Skeletal muscle satellite cell (primary cell): ENCODE data around the gene EDARADD.
"Not testable (repeated sequence)": the region's sequence is repeated elsewhere in the genome, so short reads cannot be mapped to it uniquely, and the experiment has no call there.

Experiments used
- H3K27me3 ChIP-seq: 2 replicates; pipeline ENCODE4 v1.7.0; 2013; ENCODE audit warnings: low read length; ENCODE audit not compliant: control insufficient read depth, insufficient read depth
- H3K36me3 ChIP-seq: 2 replicates; pipeline ENCODE4 v1.7.0; 2013; ENCODE audit warnings: mild to moderate bottlenecking, control low read depth, low read length; ENCODE audit not compliant: insufficient read depth
- H3K4me1 ChIP-seq: 2 replicates; pipeline ENCODE4 v1.7.0; 2013; ENCODE audit warnings: low read length; ENCODE audit not compliant: control insufficient read depth, insufficient read depth
- H3K4me2 ChIP-seq: 2 replicates; pipeline ENCODE4 v1.7.0; 2013; ENCODE audit warnings: mild to moderate bottlenecking, low read length
- H3K4me3 ChIP-seq: 2 replicates; pipeline ENCODE4 v1.7.0; 2013; ENCODE audit warnings: low read length
- H3K9ac ChIP-seq: 2 replicates; pipeline ENCODE4 v1.7.0; 2013; ENCODE audit warnings: mild to moderate bottlenecking, low read depth, low read length, moderate library complexity
- H3K9me3 ChIP-seq: replicated peaks from 2 replicates; pipeline ENCODE4 v1.7.0; 2013; ENCODE audit warnings: mild to moderate bottlenecking, control low read depth, low read length

Gene EDARADD

DNA sequence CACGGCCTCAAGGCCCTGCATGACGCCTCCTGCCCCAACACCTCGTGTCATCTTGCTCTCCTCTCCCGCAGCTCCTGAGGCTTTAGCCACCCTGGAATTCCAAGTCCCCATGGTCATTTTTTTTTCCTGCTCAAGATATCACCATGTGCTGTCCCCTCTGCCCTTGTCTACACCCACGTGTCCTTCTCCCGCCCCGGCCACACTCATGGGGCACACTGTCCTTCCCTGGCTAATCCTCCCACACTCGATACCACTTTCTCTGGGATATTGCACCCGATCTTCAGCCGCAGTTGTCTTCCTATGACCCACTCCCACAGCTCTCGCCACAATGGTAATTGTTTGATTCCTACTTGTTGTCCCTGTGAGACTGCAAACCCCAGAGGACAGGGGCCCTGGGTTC, 100.0 kb downstream of the EDARADD start:
- Histone ChIP-seq H3K4me3 (no peak overlapping the region), H3K9me3 (no peaks in the 10 kb centered on the region), H3K4me2 (no peak overlapping the region), H3K9ac (no peak overlapping the region), H3K4me1 (peaks cover 3% of the 10 kb centered on the region), H3K27me3 (peaks cover 17% of the 10 kb centered on the region), H3K36me3 (no peaks in the 10 kb centered on the region)

DNA sequence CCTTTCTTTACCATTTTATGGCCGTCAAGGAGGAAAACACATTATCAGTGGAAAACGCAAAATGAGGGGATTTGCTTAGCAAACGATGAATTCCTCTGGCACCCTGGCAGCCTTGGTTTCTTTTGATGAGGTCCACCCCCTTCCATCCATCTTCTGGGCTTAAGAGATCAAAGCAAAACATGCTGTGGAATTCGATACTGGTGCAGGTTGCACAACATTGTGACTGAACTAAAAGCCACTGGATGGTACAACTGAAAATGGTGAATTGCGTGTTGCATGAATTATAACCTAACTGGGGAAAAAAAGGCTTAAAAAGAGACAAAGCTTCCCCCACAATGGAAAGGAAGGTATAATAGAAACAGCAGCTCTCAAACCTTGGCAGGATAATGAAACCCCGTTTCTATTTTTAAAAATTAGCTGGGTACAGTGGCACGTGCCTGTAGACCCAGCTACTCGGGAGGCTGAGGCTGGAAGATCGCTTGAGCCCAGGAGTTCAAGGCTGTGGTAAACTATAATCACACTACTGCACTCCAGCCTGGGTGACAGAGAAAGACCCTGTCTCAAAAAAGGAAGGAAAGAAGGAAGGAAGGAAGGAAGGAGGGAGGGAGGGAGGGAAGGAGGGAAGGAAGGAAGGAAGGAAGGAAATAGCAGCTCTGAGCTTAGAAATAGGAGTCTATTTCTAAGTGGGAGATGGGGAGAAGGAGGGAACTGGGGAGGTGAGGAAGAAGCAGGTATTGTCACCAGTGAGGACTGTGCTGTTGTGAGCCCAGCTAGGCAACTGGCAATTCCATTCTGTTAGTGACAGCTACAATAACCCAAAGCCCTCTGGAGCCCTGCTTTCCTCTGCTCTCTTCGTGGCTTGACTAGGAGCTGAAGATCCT, 100.7 kb downstream of the EDARADD start:
- peaks cover 3% of the 10 kb centered on the region for H3K4me1 ChIP-seq
- peaks cover 17% of the 10 kb centered on the region for H3K27me3 ChIP-seq
- no peak overlapping the region for H3K4me3 ChIP-seq
- no peaks in the 10 kb centered on the region for H3K9me3 ChIP-seq
- H3K36me3 ChIP-seq = no peaks in the 10 kb centered on the region
- no peak overlapping the region for H3K4me2 ChIP-seq
- H3K9ac ChIP-seq = no peak overlapping the region

DNA sequence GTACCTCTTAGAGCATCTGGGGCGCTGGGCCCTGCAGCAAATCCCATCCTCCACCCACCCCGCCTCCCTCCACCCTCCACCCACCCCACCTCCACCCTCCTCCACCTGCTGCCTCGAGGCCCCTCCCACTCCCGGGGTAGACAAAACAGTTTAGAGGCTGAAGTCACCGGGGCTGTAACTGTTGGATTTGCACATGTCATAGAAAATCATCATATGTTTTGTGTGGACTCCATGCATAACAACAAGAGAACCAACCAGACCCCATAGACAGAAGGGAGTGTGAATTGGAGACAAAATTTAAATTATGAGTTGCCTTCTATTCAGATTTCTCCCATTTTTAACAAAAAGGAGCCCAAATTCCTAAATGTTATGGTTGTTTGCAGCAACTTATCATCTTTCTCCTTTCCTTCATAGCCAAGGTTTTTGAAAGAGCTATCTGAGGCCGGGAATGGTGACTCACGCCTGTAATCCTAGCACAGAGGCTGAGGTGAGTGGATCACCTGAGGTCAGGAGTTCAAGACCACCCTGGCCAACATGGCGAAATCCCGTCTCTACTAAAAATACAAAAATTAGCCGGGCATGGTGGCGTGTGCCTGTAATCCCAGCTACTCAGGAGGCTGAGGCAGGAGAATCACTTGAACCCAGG, 101.5 kb downstream of the EDARADD start:
- H3K9me3 ChIP-seq = no peaks in the 10 kb centered on the region
- H3K36me3 ChIP-seq = no peaks in the 10 kb centered on the region
- H3K4me2 ChIP-seq = no peak overlapping the region
- H3K27me3 ChIP-seq = peaks cover 17% of the 10 kb centered on the region
- H3K9ac ChIP-seq = no peak overlapping the region
- no peak overlapping the region for H3K4me3 ChIP-seq
- H3K4me1 ChIP-seq = peaks cover 3% of the 10 kb centered on the region

GRCh38 chr1:236497908-236498307, 103.8 kb downstream of the EDARADD start:
- H3K9ac ChIP-seq = no peak overlapping the region
- no peaks in the 10 kb centered on the region for H3K9me3 ChIP-seq
- no peaks in the 10 kb centered on the region for H3K36me3 ChIP-seq
- no peak overlapping the region for H3K4me2 ChIP-seq
- H3K27me3 ChIP-seq = peaks cover 7% of the 10 kb centered on the region
- no peak overlapping the region for H3K4me3 ChIP-seq
- H3K4me1 ChIP-seq = peaks cover 8% of the 10 kb centered on the region

DNA sequence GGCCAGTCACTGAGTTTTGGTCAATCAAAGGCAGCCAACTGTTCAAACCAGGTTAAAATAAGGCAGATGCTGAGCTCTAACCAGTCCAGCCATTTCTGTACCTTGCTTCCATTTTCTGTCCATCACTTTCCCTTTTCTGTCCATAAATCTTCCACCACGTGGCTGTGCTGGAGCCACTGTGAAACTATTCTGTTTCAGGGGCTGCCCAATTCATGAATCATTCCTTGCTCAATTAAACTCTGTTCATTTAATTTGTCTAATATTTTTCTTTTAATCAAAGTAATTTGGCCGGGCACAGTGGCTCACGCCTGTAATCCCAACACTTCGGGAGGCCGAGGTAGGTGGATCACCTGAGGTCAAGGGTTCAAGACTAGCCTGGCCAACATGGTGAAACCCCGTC, 107.0 kb downstream of the EDARADD start:
- H3K9ac ChIP-seq = no peak overlapping the region
- no peaks in the 10 kb centered on the region for H3K9me3 ChIP-seq
- peaks cover 6% of the 10 kb centered on the region for H3K27me3 ChIP-seq
- H3K36me3 ChIP-seq = no peaks in the 10 kb centered on the region
- H3K4me1 ChIP-seq = peaks cover 9% of the 10 kb centered on the region
- H3K4me2 ChIP-seq = no peak overlapping the region
- H3K4me3 ChIP-seq = no peak overlapping the region

DNA sequence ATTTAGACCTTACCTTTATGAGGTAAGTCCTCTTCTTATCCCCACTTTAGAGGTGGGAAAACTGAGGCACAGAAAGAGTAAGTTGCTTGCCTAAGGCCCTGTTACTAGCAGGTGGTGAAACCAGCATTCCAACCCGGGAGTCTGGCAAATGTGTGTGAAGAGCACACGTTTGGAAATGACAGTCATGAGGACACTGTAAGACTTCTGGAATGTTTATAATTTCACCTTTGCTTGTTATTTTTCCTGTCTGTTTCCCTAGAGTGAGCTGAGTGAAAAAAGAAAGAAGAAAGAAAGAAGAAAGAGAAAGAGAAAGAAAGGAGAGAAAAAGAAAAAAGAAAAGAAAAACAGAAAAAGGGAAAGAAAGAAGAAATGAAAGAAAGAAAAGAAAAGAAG, 108.5 kb downstream of the EDARADD start:
- no peak overlapping the region for H3K9ac ChIP-seq
- no peaks in the 10 kb centered on the region for H3K9me3 ChIP-seq
- H3K4me3 ChIP-seq = no peak overlapping the region
- no peaks in the 10 kb centered on the region for H3K27me3 ChIP-seq
- peaks cover 12% of the 10 kb centered on the region for H3K4me1 ChIP-seq
- peak overlapping the region; percentile 57 for H3K4me2 ChIP-seq
- H3K36me3 ChIP-seq = no peaks in the 10 kb centered on the region

- H3K9ac ChIP-seq = no peak overlapping the region
These were observed 109.0 kb downstream of the EDARADD start for GRCh38 chr1:236502972-236503639.

GRCh38 chr1:236504338-236504737, 110.3 kb downstream of the EDARADD start:
- not testable (repeated sequence) for H3K36me3 ChIP-seq, H3K4me3 ChIP-seq, H3K9ac ChIP-seq, H3K4me2 ChIP-seq, H3K27me3 ChIP-seq, H3K9me3 ChIP-seq
- H3K4me1 ChIP-seq = peaks cover 12% of the 10 kb centered on the region

More at GRCh38 chr1:236502972-236503639, 109.0 kb downstream of the EDARADD start:
- Histone ChIP-seq H3K27me3 (no peaks in the 10 kb centered on the region), H3K4me2 (peak overlapping the region; percentile 57), H3K4me1 (peaks cover 12% of the 10 kb centered on the region), H3K36me3 (no peaks in the 10 kb centered on the region), H3K9me3 (no peaks in the 10 kb centered on the region), H3K4me3 (peak overlapping the region; percentile 44)

GRCh38 chr1:236507022-236507700, 113.1 kb downstream of the EDARADD start:
- Histone ChIP-seq H3K4me2 (peak overlapping the region; percentile 29), H3K36me3 (no peaks in the 10 kb centered on the region), H3K9me3 (no peaks in the 10 kb centered on the region), H3K4me1 (peaks cover 12% of the 10 kb centered on the region), H3K9ac (no peak overlapping the region), H3K27me3 (no peaks in the 10 kb centered on the region), H3K4me3 (no peak overlapping the region)

- Histone ChIP-seq H3K27me3 (no peaks in the 10 kb centered on the region), H3K9me3 (no peaks in the 10 kb centered on the region), H3K4me3 (no peak overlapping the region), H3K4me2 (no peak overlapping the region), H3K9ac (no peak overlapping the region), H3K4me1 (peaks cover 2% of the 10 kb centered on the region), H3K36me3 (no peaks in the 10 kb centered on the region)
These were observed 114.5 kb downstream of the EDARADD start for GRCh38 chr1:236508593-236509027.

GRCh38 chr1:236509203-236509602, 115.1 kb downstream of the EDARADD start:
- Histone ChIP-seq H3K4me2 (no peak overlapping the region), H3K4me3 (no peak overlapping the region), H3K9ac (no peak overlapping the region), H3K27me3 (no peaks in the 10 kb centered on the region), H3K4me1 (peaks cover 2% of the 10 kb centered on the region), H3K9me3 (no peaks in the 10 kb centered on the region), H3K36me3 (no peaks in the 10 kb centered on the region)
